Stimulated activated CD8-positive, alpha-beta memory T cell treated with anti-CD3 and anti-CD28 coated beads, Interleukin-7, amount 100 ng/mL, for 1 hour (primary cell): Measurements from ENCODE around the gene KCNG1.
"Not testable (repeated sequence)": the region's sequence is repeated elsewhere in the genome, so short reads cannot be mapped to it uniquely, and the experiment has no call there.

Experiments used
- DNase-seq, 2 donors: peaks; one replicate each; pipeline ENCODE4 v3.0.0-alpha.2; 2020; ENCODE audit warnings: low read depth in 2 of 2

KCNG1 gene

GRCh38 chr20:51022803-51023616, at the start of gene KCNG1:
KCNG1 (minus strand) TSS chr20:51023107; CDS start chr20:51010338, 12,769 bp downstream.
- DNase-seq: no peak

- DNase-seq: no peak
These were observed 47.7 kb upstream of the KCNG1 start for GRCh38 chr20:51070621-51071020.

- no peak for DNase-seq
These were observed 44.9 kb upstream of the KCNG1 start for GRCh38 chr20:51067792-51068191.

- DNase-seq: no peak
These were observed 42.7 kb upstream of the KCNG1 start for GRCh38 chr20:51065615-51066014.

GRCh38 chr20:51064137-51064536, 41.2 kb upstream of the KCNG1 start:
- no peak for DNase-seq

- no peak for DNase-seq
These were observed 39.2 kb upstream of the KCNG1 start for GRCh38 chr20:51062065-51062464.

- no peak for DNase-seq
These were observed 38.6 kb upstream of the KCNG1 start for GRCh38 chr20:51061418-51062045.

GRCh38 chr20:51060301-51060700, 37.4 kb upstream of the KCNG1 start:
- DNase-seq: no peak

- no peak for DNase-seq
These were observed 37.0 kb upstream of the KCNG1 start for GRCh38 chr20:51059862-51060261.

GRCh38 chr20:51058017-51058416, 35.1 kb upstream of the KCNG1 start:
- no peak for DNase-seq

- no peak for DNase-seq
These were observed 31.3 kb upstream of the KCNG1 start for GRCh38 chr20:51054233-51054632.

- DNase-seq: no peak
These were observed 27.7 kb upstream of the KCNG1 start for GRCh38 chr20:51050531-51051075.

- no peak for DNase-seq
These were observed 23.4 kb upstream of the KCNG1 start for GRCh38 chr20:51046021-51046985.

GRCh38 chr20:51045492-51045891, 22.6 kb upstream of the KCNG1 start:
- not testable (repeated sequence) for DNase-seq

GRCh38 chr20:51044796-51045195, 21.9 kb upstream of the KCNG1 start:
- DNase-seq: no peak

GRCh38 chr20:51043811-51044210, 20.9 kb upstream of the KCNG1 start:
- no peak for DNase-seq

GRCh38 chr20:51042657-51043247, 19.8 kb upstream of the KCNG1 start:
- no peak for DNase-seq

GRCh38 chr20:51042064-51042463, 19.2 kb upstream of the KCNG1 start:
- DNase-seq: no peak

GRCh38 chr20:51037532-51038115, 14.7 kb upstream of the KCNG1 start:
- DNase-seq: no peak

- DNase-seq: no peak
These were observed 14.1 kb upstream of the KCNG1 start for GRCh38 chr20:51036827-51037531.
